Cardiac muscle cell (in vitro differentiated cells and primary cell): ENCODE measurements around the gene ECEL1. TPM values are rescaled to one million over a fixed set of nuclear protein-coding genes. Genes with fewer than 3 reads are reported as not detected.
A peak's percentile ranks its signal among the peaks of the same experiment; 100 is the strongest.

ENCODE experiments used
- DNase-seq, 2 donors: peaks; one replicate each; pipeline versions ENCODE4 v3.0.0 to v3.0.0-alpha.2; 2010 to 2017; ENCODE audit warnings: low read depth in 1 of 2, low spot score in 1 of 2
- H3K27ac ChIP-seq: fragments of 200-600 bp; sonication (generic); 2 replicates; pipeline ENCODE4 v1.5.1; 2016
- H3K27me3 ChIP-seq: fragments of 200-600 bp; sonication (generic); 2 replicates; pipeline ENCODE4 v1.6.0; 2016; ENCODE audit warnings: control low read depth
- H3K36me3 ChIP-seq: fragments of 200-600 bp; sonication (generic); 2 replicates; pipeline ENCODE4 v1.5.1; 2016; ENCODE audit warnings: control low read depth
- H3K4me1 ChIP-seq: fragments of 200-600 bp; sonication (generic); 2 replicates; pipeline ENCODE4 v1.8.1; 2017; ENCODE audit warnings: low read depth, mild to moderate bottlenecking, mixed run types
- H3K4me3 ChIP-seq: fragments of 200-600 bp; sonication (generic); 2 replicates; pipeline ENCODE4 v1.5.1; 2016; ENCODE audit warnings: mild to moderate bottlenecking
- H3K9me3 ChIP-seq: fragments of 200-600 bp; sonication (generic); 2 replicates; pipeline ENCODE4 v1.5.1; 2017; ENCODE audit warnings: low read depth, mild to moderate bottlenecking, control low read depth
- polyA plus RNA-seq: library from polyadenylated mRNA; unstranded; fragments of >200 nt; fragmentation: Nextera tagmentation; extraction: Ambion mirVana; gene quantifications from 2 replicates; pipeline ENCODE4 v1.2.1, GENCODE V29; 2016
- total RNA-seq: library from RNA; depleted of rRNA; stranded (reverse); fragments of >200 nt; gene quantifications from 2 replicates; pipeline ENCODE4 v1.2.3, GENCODE V29; 2016
- TF ChIP-seq, protein P1 (sequence below): IDR thresholded peaks from 2 replicates; pipeline ENCODE4 v1.5.1; 2012; ENCODE audit warnings: low read depth, mild to moderate bottlenecking, low read length

Gene ECEL1
- total and polyA plus RNA-seq, 2 experiments from 2014 or later: 0.70 to 2.3 TPM

- TF ChIP-seq, protein P1, sequence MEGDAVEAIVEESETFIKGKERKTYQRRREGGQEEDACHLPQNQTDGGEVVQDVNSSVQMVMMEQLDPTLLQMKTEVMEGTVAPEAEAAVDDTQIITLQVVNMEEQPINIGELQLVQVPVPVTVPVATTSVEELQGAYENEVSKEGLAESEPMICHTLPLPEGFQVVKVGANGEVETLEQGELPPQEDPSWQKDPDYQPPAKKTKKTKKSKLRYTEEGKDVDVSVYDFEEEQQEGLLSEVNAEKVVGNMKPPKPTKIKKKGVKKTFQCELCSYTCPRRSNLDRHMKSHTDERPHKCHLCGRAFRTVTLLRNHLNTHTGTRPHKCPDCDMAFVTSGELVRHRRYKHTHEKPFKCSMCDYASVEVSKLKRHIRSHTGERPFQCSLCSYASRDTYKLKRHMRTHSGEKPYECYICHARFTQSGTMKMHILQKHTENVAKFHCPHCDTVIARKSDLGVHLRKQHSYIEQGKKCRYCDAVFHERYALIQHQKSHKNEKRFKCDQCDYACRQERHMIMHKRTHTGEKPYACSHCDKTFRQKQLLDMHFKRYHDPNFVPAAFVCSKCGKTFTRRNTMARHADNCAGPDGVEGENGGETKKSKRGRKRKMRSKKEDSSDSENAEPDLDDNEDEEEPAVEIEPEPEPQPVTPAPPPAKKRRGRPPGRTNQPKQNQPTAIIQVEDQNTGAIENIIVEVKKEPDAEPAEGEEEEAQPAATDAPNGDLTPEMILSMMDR: no peak
- Histone ChIP-seq H3K4me1 (peaks cover 21% of the 10 kb centered on the region), H3K36me3 (no peaks in the 10 kb centered on the region), H3K9me3 (no peaks in the 10 kb centered on the region), H3K4me3 (no peak overlapping the region), H3K27ac (no peak overlapping the region), H3K27me3 (peaks cover 36% of the 10 kb centered on the region)
- DNase-seq: no peak
Measured at GRCh38 chr2:232505856-232506255, 18.2 kb upstream of the ECEL1 start.

DNA sequence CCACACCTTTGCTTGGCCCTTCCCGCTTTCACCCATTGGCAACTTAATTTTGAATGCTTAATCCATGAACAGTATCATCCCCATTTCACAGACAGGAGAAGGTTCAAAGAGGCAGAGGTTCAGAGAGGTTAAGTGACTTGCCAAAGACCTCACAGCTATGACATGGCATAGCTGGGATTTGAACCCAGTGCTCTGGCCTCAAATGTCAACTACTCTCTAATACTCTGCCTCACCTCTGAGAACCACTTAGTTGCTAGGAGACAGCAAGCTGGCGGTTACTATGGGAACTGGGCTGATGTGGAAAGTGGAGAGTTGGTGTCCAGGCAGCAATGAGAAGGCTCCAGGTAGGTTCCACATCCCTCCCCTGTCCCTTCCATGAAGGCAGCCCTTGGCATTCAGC lies 16.8 kb upstream of the ECEL1 start:
- Histone ChIP-seq H3K36me3 (no peaks in the 10 kb centered on the region), H3K27ac (no peak overlapping the region), H3K4me3 (no peak overlapping the region), H3K9me3 (no peaks in the 10 kb centered on the region), H3K27me3 (peaks cover 36% of the 10 kb centered on the region), H3K4me1 (peaks cover 21% of the 10 kb centered on the region)
- TF ChIP-seq, protein P1: no peak
- DNase-seq: no peak

DNA sequence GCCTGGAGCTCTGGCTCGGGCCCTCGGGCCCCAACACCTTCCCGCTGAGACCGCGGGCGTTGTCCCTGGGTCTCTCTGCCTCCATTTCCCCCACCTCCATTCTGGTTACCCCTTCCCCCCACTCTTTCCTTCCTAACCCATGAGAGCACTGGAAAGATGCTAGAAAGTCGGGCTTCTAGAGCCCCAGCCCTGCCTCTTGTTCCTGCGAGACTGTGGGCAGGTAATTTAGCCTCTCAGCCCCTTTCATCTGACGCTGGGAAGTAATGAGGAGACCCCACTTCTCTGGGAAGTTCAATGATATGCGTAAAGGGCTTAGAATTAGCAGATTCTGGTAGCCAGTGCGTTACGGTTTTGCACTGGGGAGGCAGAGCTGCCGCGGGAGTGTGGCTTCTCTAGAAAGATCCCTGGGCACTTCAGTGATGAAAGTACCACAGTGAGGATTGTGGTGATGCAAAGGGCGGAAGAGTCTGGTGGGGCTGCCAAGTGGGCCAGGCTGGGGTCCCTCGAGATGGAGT lies 16.2 kb upstream of the ECEL1 start:
- Histone ChIP-seq H3K36me3 (no peaks in the 10 kb centered on the region), H3K4me1 (peaks cover 21% of the 10 kb centered on the region), H3K27ac (no peak overlapping the region), H3K27me3 (peaks cover 36% of the 10 kb centered on the region), H3K4me3 (no peak overlapping the region), H3K9me3 (no peaks in the 10 kb centered on the region)
- no peak for DNase-seq
- TF ChIP-seq, protein P1: no peak

DNA sequence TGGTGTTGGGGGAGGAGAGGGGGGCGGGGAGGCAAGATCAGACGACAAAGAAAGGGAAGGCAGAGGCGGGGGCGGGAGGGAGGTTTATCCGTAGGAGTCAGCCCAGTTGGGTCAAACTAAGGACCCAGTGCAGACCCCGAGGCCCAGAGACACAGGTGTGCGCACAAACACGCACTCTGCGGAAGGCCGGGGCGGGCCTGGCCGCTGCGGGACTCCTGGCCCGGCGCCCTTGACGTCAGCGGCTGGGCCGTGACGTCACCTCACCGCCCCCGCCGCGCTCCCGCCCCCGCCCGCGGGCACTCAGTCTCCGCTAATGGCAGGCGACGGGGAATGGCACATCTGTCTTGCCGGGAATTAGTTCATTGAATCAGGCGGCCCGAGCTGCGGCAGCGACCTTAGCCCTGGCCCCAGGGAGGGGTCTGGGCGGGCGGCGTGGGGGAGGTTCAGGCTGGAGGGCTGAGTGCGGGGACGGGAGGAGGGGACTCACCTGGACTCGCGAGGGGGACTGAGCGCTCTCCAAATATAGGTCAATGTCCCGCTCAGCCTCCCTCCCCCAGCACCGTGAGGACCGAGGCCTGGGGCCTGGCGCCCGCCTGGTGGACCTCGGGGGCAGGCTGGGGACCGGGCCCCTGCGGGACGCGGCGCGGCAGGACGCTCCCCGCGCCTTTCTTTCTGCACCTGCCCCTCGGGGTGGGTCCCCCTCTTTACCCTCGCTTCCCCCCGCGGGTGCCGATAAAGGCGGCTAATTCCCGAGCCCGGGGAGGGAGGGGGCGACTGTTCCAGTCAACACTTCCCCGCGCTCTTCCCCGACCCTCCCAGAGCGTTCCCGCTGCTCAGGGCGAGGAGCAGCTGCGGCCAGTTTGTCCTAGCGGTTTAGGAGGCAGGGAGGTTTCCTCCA lies 15.5 kb upstream of the ECEL1 start:
- TF ChIP-seq, protein P1: no peak
- H3K9me3 ChIP-seq: no peaks in the 10 kb centered on the region
- peaks cover 21% of the 10 kb centered on the region for H3K4me1 ChIP-seq
- peaks cover 36% of the 10 kb centered on the region for H3K27me3 ChIP-seq
- no peaks in the 10 kb centered on the region for H3K36me3 ChIP-seq
- no peak overlapping the region for H3K27ac ChIP-seq
- H3K4me3 ChIP-seq: peak overlapping the region; percentile 30
- DNase-seq: peak; percentile 45 to 48

DNA sequence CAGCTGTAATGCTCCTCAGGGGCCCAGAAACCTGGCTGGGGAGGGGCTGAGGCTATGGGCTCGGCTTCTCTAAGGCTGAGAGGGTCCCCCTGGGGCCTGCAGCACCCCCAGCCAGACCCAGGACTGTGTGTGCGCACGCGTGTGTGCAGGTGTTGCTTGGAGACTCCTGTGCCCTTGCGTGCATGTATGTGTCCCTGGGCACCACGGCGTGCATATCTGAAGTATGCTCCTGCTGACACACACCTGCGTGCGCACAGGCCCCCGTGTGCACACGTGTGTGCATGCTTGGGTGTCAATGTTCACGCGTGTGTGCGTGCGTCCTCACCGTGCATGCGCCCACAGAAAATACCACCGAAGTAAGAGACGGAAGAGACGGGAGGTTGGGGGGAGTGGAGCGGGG lies 14.9 kb upstream of the ECEL1 start:
- Histone ChIP-seq H3K27me3 (peaks cover 36% of the 10 kb centered on the region), H3K36me3 (no peaks in the 10 kb centered on the region), H3K4me3 (peak overlapping the region; percentile 30), H3K9me3 (no peaks in the 10 kb centered on the region), H3K27ac (no peak overlapping the region), H3K4me1 (peaks cover 21% of the 10 kb centered on the region)
- TF ChIP-seq, protein P1: no peak
- no peak for DNase-seq
